Kidney (tissue), 14 donors: ENCODE data around the gene WFS1. TPM values are rescaled to one million over a fixed set of nuclear protein-coding genes. Genes with fewer than 3 reads are reported as not detected.

Experiments
- DNase-seq, 5 donors: peaks; one replicate each; pipeline ENCODE4 v3.0.0-alpha.2; 2013 to 2020
- FAIRE-seq: peaks from 2 replicates; lab custom pipeline; 2012; peaks lifted over from hg19 to GRCh38; lab: Jason Lieb, UNC
- H3K27ac ChIP-seq, 2 donors: one replicate each; pipeline ENCODE4 v1.7.0; 2013; ENCODE audit warnings: low read depth in 2 of 2, low read length in 2 of 2, inconsistent platforms in 1 of 2
- H3K27me3 ChIP-seq: one replicate; pipeline ENCODE4 v1.7.1; 2013; ENCODE audit warnings: low read length, inconsistent platforms; ENCODE audit not compliant: control insufficient read depth, insufficient read depth
- H3K36me3 ChIP-seq, 3 donors: one replicate each; pipeline versions ENCODE4 v1.7.0 to v1.7.1; 2013; ENCODE audit warnings: low read length in 3 of 3, control low read depth in 1 of 3, inconsistent platforms in 1 of 3; ENCODE audit not compliant: insufficient read depth in 3 of 3, control insufficient read depth in 2 of 3
- H3K4me1 ChIP-seq, 3 donors: one replicate each; pipeline versions ENCODE4 v1.7.0 to v1.7.1; 2013; ENCODE audit warnings: low read length in 3 of 3, inconsistent platforms in 1 of 3, low read depth in 1 of 3; ENCODE audit not compliant: control insufficient read depth in 2 of 3, insufficient read depth in 2 of 3
- H3K4me3 ChIP-seq, 3 donors: one replicate each; pipeline versions ENCODE4 v1.7.0 to v1.8.1; 2013; ENCODE audit warnings: low read length in 3 of 3, control low read depth in 1 of 3, inconsistent platforms in 1 of 3
- H3K9ac ChIP-seq, 3 donors: one replicate each; pipeline versions ENCODE4 v1.7.0 to v1.7.1; 2013; ENCODE audit warnings: low read length in 3 of 3, control low read depth in 1 of 3, inconsistent platforms in 1 of 3
- H3K9me3 ChIP-seq, 3 donors: one replicate each; pipeline versions ENCODE4 v1.7.0 to v1.7.1; 2013; ENCODE audit warnings: low read length in 3 of 3, control low read depth in 1 of 3, inconsistent platforms in 1 of 3; ENCODE audit not compliant: control insufficient read depth in 2 of 3, insufficient read depth in 1 of 3
- intact Hi-C: fragments of 100-400 bp; cut with DNase I; formaldehyde crosslinking; loops from one replicate; pipeline ENCODE4 v1.11.1; 2022
- polyA plus RNA-seq: library from polyadenylated mRNA; stranded (reverse); fragments of 350-450 nt; fragmentation: Illumina TruSeq; extraction: RNeasy Lipid Tissue Mini Kit (QIAGEN cat#74804); gene quantifications from one replicate; pipeline ENCODE4 v1.2.3, GENCODE V29; 2014; ENCODE audit warnings: low read depth, low replicate concordance; ENCODE audit not compliant: insufficient read depth
- total RNA-seq: library from RNA; stranded (reverse); fragmentation: NEBNext Ultra II Directional; extraction: Animal tissue kit (Norgen Biotek cat#: 25700); gene quantifications from one replicate; pipeline ENCODE4 v1.2.1, GENCODE V29; 2021
- TF ChIP-seq, protein P1 (sequence below): IDR thresholded peaks from 3 replicates; pipeline ENCODE4 v1.5.1; 2012; ENCODE audit warnings: mild to moderate bottlenecking, moderate library complexity, borderline replicate concordance; ENCODE audit not compliant: insufficient read depth; ENCODE audit errors: extremely low read depth
- donor health status: control.
- donor health status: control.
- donor health status: control.
- donor health status: control.
- donor health status: control.
- donor health status: DM: yes; HTN: yes; CAD: no.
- donor health status: Normal renal cell carcinoma (clear cell type).

WFS1 gene
- total and polyA plus RNA-seq, 2 donors from 2014 or later, result 20.8 to 31.4 TPM

DNA sequence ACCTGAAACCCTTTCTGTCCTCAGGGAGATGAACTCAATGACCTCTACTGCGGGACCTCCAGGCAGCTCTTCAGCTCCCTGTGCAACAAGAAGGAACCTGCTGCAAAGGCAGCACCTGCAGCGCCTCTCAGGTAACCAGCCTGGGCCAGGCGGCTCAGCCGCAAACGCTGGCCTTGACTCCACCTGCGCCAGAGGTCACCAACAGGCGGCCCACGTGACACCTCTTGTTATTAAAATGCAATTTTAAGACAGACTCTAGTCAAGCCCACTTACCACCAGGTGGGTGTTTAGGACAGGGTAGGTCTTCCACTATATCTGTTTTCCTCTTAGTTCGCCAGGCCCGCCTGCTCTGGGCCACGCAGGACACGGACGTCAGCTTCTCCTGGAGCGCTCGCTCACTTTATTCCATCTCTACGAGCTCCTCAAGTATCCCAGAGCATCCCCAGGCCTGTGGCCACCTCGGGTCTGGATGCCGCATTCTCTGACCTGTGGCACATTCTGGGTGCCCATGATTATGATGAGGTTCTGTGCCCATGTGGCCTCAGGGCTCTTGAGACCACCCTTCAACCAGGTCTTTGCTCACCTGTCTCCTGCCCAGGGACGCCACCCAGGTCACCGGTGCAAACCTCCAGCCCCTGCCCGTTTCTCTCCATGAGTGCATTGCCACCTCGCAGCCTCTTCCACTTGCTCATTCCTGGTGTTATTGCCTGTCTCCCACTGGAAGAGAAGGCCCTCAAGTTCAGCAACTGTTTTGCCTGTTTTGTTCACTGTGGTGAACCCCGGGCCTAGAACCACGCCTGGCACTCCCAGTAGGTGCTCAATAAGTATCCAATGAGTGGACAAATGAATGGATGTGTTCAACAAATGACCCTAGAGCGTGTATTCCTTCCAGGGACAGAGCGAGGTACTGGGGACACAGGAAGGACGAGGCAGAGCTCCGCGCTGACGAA is 36.5 kb upstream of the WFS1 start:
- DNase-seq, result no peak
- FAIRE-seq, result no peak
- Histone ChIP-seq H3K27ac (no peak overlapping the region), H3K9ac (no peak overlapping the region), H3K4me1 (no peaks in the 10 kb centered on the region), H3K36me3 (no peaks in the 10 kb centered on the region), H3K9me3 (no peaks in the 10 kb centered on the region), H3K27me3 (no peaks in the 10 kb centered on the region), H3K4me3 (no peak overlapping the region)
- TF ChIP-seq, protein P1, sequence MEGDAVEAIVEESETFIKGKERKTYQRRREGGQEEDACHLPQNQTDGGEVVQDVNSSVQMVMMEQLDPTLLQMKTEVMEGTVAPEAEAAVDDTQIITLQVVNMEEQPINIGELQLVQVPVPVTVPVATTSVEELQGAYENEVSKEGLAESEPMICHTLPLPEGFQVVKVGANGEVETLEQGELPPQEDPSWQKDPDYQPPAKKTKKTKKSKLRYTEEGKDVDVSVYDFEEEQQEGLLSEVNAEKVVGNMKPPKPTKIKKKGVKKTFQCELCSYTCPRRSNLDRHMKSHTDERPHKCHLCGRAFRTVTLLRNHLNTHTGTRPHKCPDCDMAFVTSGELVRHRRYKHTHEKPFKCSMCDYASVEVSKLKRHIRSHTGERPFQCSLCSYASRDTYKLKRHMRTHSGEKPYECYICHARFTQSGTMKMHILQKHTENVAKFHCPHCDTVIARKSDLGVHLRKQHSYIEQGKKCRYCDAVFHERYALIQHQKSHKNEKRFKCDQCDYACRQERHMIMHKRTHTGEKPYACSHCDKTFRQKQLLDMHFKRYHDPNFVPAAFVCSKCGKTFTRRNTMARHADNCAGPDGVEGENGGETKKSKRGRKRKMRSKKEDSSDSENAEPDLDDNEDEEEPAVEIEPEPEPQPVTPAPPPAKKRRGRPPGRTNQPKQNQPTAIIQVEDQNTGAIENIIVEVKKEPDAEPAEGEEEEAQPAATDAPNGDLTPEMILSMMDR, result no peak
- intact Hi-C loops, result no loop called here

DNA sequence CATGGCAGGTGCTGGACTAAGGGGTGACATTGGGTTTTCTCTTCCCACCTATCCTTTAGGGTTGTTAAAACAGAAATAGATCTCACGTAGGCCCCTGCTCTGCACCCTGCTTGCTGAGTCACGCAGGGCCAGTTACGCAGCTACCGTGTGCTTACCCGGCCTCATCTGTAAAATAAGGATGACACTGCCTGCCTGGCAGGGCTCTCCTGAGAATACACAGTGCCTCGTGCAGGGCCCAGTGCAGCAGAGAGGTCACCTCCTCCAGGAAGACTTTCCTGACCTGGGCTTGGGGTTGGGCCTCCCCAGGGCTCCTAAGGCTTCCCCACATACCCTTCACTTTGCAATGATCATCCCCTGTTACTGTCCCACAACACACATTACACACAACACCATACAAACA is 35.7 kb upstream of the WFS1 start:
- Histone ChIP-seq H3K4me1 (no peaks in the 10 kb centered on the region), H3K4me3 (no peak overlapping the region), H3K9ac (no peak overlapping the region), H3K9me3 (no peaks in the 10 kb centered on the region), H3K27me3 (no peaks in the 10 kb centered on the region), H3K36me3 (no peaks in the 10 kb centered on the region), H3K27ac (no peak overlapping the region)
- FAIRE-seq (no peak), DNase-seq (no peak)
- TF ChIP-seq, protein P1, result no peak
- intact Hi-C loops, result no loop called here

GRCh38 chr4:6235012-6235411 is 34.6 kb upstream of the WFS1 start:
- H3K4me1 ChIP-seq, result no peaks in the 10 kb centered on the region
- FAIRE-seq (no peak), DNase-seq (no peak)
- no peaks in the 10 kb centered on the region for H3K27me3 ChIP-seq
- no peak overlapping the region for H3K27ac ChIP-seq
- H3K9ac ChIP-seq, result no peak overlapping the region
- no peak overlapping the region for H3K4me3 ChIP-seq
- TF ChIP-seq, protein P1, result no peak
- H3K9me3 ChIP-seq, result no peaks in the 10 kb centered on the region
- no peaks in the 10 kb centered on the region for H3K36me3 ChIP-seq
- intact Hi-C loops, result no loop called here
